Measurements from ENCODE around the gene CDC42SE2. TPM values are rescaled to one million over a fixed set of nuclear protein-coding genes. Genes with fewer than 3 reads are reported as not detected.

The CDC42SE2 gene
- total RNA-seq, 1 donor from 2014 or later = 24.1 TPM

DNA sequence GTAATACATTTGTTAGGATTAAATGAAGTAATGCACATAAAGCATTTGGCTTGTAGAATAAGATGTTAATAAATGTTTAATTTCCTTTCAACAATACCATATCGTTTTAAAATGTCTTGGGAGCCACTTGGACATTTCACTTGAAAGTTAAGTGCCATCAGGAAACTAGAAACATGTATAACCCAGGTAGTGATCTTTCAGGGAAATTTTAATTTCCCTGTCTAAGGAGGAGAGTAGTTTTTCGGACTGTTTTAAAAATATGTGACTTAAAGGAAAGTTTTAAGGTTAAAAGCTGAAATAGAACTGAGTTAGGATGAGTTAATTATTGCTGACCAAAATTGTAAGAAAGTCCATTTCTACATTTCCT, 18.0 kb downstream of the CDC42SE2 start:
- DNase-seq (ENCODE audit: low read depth) = no peak
- Histone ChIP-seq H3K27me3 (ENCODE audit: insufficient read depth, low read length) (no peaks in the 10 kb centered on the region), H3K4me1 (ENCODE audit: insufficient read depth, low read length) (peaks cover 5% of the 10 kb centered on the region), H3K27ac (ENCODE audit: low read depth, low read length) (no peak overlapping the region), H3K79me2 (ENCODE audit: insufficient read depth, low read length) (peaks cover 88% of the 10 kb centered on the region), H3K9me3 (ENCODE audit: insufficient read depth, low read depth, low read length) (no peaks in the 10 kb centered on the region), H3K36me3 (ENCODE audit: insufficient read depth, low read length) (no peaks in the 10 kb centered on the region), H3K4me3 (ENCODE audit: insufficient read depth, low read depth, low read length) (no peak overlapping the region), H3K4me2 (ENCODE audit: low read length) (peak overlapping the region; percentile 27), H3K9ac (ENCODE audit: low read length) (no peak overlapping the region), H2AFZ (ENCODE audit: low read depth, low read length) (no peak overlapping the region), H4K20me1 (ENCODE audit: insufficient read depth, low read length) (peaks cover 56% of the 10 kb centered on the region)
- Mint-ChIP-seq H3K27ac (ENCODE audit: unreplicated experiment) (no peak overlapping the region), H3K27me3 (ENCODE audit: low read depth, unreplicated experiment) (no peaks in the 10 kb centered on the region), H3K4me3 (ENCODE audit: unreplicated experiment) (no peak overlapping the region), H3K4me1 (ENCODE audit: low read depth, unreplicated experiment) (peaks cover 15% of the 10 kb centered on the region), H3K9me3 (ENCODE audit: unreplicated experiment) (no peaks in the 10 kb centered on the region), H3K36me3 (ENCODE audit: low read depth, unreplicated experiment) (peaks cover 2% of the 10 kb centered on the region)
- TF ChIP-seq, protein P1, sequence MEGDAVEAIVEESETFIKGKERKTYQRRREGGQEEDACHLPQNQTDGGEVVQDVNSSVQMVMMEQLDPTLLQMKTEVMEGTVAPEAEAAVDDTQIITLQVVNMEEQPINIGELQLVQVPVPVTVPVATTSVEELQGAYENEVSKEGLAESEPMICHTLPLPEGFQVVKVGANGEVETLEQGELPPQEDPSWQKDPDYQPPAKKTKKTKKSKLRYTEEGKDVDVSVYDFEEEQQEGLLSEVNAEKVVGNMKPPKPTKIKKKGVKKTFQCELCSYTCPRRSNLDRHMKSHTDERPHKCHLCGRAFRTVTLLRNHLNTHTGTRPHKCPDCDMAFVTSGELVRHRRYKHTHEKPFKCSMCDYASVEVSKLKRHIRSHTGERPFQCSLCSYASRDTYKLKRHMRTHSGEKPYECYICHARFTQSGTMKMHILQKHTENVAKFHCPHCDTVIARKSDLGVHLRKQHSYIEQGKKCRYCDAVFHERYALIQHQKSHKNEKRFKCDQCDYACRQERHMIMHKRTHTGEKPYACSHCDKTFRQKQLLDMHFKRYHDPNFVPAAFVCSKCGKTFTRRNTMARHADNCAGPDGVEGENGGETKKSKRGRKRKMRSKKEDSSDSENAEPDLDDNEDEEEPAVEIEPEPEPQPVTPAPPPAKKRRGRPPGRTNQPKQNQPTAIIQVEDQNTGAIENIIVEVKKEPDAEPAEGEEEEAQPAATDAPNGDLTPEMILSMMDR (IDR thresholded peaks at IDR 0.05; ENCODE audit: insufficient read depth, low read depth, low read length) = no peak
- no peak for TF ChIP-seq EZH2 (IDR thresholded peaks at IDR 0.05; ENCODE audit: insufficient read depth, low read length)
- peak; percentile 23 for FAIRE-seq

- H3K27ac Mint-ChIP-seq (ENCODE audit: unreplicated experiment) = no peak overlapping the region
- H3K4me3 ChIP-seq (ENCODE audit: insufficient read depth, low read depth, low read length) = no peak overlapping the region
- no peak for FAIRE-seq
Measured at GRCh38 chr5:131282235-131282634, 18.4 kb downstream of the CDC42SE2 start.

More at GRCh38 chr5:131282235-131282634, 18.4 kb downstream of the CDC42SE2 start:
- no peaks in the 10 kb centered on the region for H3K9me3 ChIP-seq (ENCODE audit: insufficient read depth, low read depth, low read length)
- no peaks in the 10 kb centered on the region for H3K27me3 ChIP-seq (ENCODE audit: insufficient read depth, low read length)
- no peak overlapping the region for H3K27ac ChIP-seq (ENCODE audit: low read depth, low read length)
- no peak overlapping the region for H3K9ac ChIP-seq (ENCODE audit: low read length)
- Mint-ChIP-seq H3K36me3 (ENCODE audit: low read depth, unreplicated experiment) (peaks cover 2% of the 10 kb centered on the region), H3K4me1 (ENCODE audit: low read depth, unreplicated experiment) (peaks cover 15% of the 10 kb centered on the region), H3K4me3 (ENCODE audit: unreplicated experiment) (no peak overlapping the region), H3K27me3 (ENCODE audit: low read depth, unreplicated experiment) (no peaks in the 10 kb centered on the region), H3K9me3 (ENCODE audit: unreplicated experiment) (no peaks in the 10 kb centered on the region)
- TF ChIP-seq EZH2 (IDR thresholded peaks at IDR 0.05; ENCODE audit: insufficient read depth, low read length) = no peak
- TF ChIP-seq, protein P1 (IDR thresholded peaks at IDR 0.05; ENCODE audit: insufficient read depth, low read depth, low read length) = no peak
- no peaks in the 10 kb centered on the region for H3K36me3 ChIP-seq (ENCODE audit: insufficient read depth, low read length)
- H3K4me1 ChIP-seq (ENCODE audit: insufficient read depth, low read length) = peaks cover 5% of the 10 kb centered on the region
- peaks cover 84% of the 10 kb centered on the region for H3K79me2 ChIP-seq (ENCODE audit: insufficient read depth, low read length)
- peaks cover 54% of the 10 kb centered on the region for H4K20me1 ChIP-seq (ENCODE audit: insufficient read depth, low read length)
- H2AFZ ChIP-seq (ENCODE audit: low read depth, low read length) = no peak overlapping the region
- H3K4me2 ChIP-seq (ENCODE audit: low read length) = peak overlapping the region; percentile 27
- DNase-seq (ENCODE audit: low read depth) = no peak
